ENCODE results near the gene TMEM121B.
A peak's percentile ranks its signal among the peaks of the same experiment; 100 is the strongest.

TMEM121B gene

GRCh38 chr22:17098379-17098819 lies 22.8 kb downstream of the TMEM121B start:
- no peak overlapping the region for H3K4me3 ChIP-seq (ENCODE audit: low read length)
- no peak overlapping the region for H3K9ac ChIP-seq (ENCODE audit: low read length)
- no peak overlapping the region for H3K27ac ChIP-seq (ENCODE audit: low read length)
- no peaks in the 10 kb centered on the region for H3K9me3 ChIP-seq (ENCODE audit: control insufficient read depth, low read depth, low read length)
- H3K36me3 ChIP-seq (ENCODE audit: control insufficient read depth, low read depth, low read length) = peaks cover 3% of the 10 kb centered on the region
- no peaks in the 10 kb centered on the region for H3K4me1 ChIP-seq (ENCODE audit: control insufficient read depth, low read depth, low read length)
- H3K27me3 ChIP-seq (ENCODE audit: control insufficient read depth, insufficient read depth, low read length) = no peaks in the 10 kb centered on the region

DNA sequence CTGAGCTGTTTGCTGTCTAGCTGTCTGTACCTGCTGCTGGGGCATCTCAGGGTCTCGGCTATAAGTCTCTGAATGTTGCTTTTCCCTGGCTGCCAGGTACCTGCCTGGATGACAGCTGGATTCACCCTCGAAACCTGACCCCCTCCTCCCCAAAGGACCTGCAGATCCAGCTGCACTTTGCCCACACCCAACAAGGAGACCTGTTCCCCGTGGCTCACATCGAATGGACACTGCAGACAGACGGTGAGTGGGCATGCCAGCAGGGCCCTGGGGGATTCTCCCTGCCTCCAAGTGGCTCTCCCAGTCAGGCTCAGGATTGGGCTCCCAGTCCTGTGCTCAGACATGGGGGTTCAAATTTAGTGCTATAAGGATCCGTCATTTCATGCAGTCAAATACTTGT lies 23.5 kb downstream of the TMEM121B start:
- no peak overlapping the region for H3K27ac ChIP-seq (ENCODE audit: low read length)

GRCh38 chr22:17097062-17097461 lies 24.1 kb downstream of the TMEM121B start:
- Histone ChIP-seq H3K9ac (ENCODE audit: low read length) (no peak overlapping the region), H3K9me3 (ENCODE audit: control insufficient read depth, low read depth, low read length) (no peaks in the 10 kb centered on the region), H3K27me3 (ENCODE audit: control insufficient read depth, insufficient read depth, low read length) (no peaks in the 10 kb centered on the region), H3K27ac (ENCODE audit: low read length) (no peak overlapping the region), H3K36me3 (ENCODE audit: control insufficient read depth, low read depth, low read length) (peaks cover 3% of the 10 kb centered on the region), H3K4me1 (ENCODE audit: control insufficient read depth, low read depth, low read length) (peaks cover 4% of the 10 kb centered on the region), H3K4me3 (ENCODE audit: low read length) (no peak overlapping the region)

More for the DNA sequence above, 23.5 kb downstream of the TMEM121B start:
- H3K9me3 ChIP-seq (ENCODE audit: control insufficient read depth, low read depth, low read length) = no peaks in the 10 kb centered on the region
- H3K36me3 ChIP-seq (ENCODE audit: control insufficient read depth, low read depth, low read length) = peaks cover 3% of the 10 kb centered on the region
- no peaks in the 10 kb centered on the region for H3K4me1 ChIP-seq (ENCODE audit: control insufficient read depth, low read depth, low read length)
- no peak overlapping the region for H3K9ac ChIP-seq (ENCODE audit: low read length)
- no peaks in the 10 kb centered on the region for H3K27me3 ChIP-seq (ENCODE audit: control insufficient read depth, insufficient read depth, low read length)
- H3K4me3 ChIP-seq (ENCODE audit: low read length) = no peak overlapping the region

- Histone ChIP-seq H3K4me1 (ENCODE audit: control insufficient read depth, low read depth, low read length) (peaks cover 4% of the 10 kb centered on the region), H3K27me3 (ENCODE audit: control insufficient read depth, insufficient read depth, low read length) (no peaks in the 10 kb centered on the region), H3K27ac (ENCODE audit: low read length) (no peak overlapping the region), H3K36me3 (ENCODE audit: control insufficient read depth, low read depth, low read length) (peaks cover 3% of the 10 kb centered on the region), H3K9ac (ENCODE audit: low read length) (no peak overlapping the region), H3K9me3 (ENCODE audit: control insufficient read depth, low read depth, low read length) (no peaks in the 10 kb centered on the region), H3K4me3 (ENCODE audit: low read length) (no peak overlapping the region)
These were observed 25.1 kb downstream of the TMEM121B start for GRCh38 chr22:17096071-17096470.

- H3K27ac ChIP-seq (ENCODE audit: low read length) = no peak overlapping the region
These were observed 25.6 kb downstream of the TMEM121B start for GRCh38 chr22:17095538-17095937.

DNA sequence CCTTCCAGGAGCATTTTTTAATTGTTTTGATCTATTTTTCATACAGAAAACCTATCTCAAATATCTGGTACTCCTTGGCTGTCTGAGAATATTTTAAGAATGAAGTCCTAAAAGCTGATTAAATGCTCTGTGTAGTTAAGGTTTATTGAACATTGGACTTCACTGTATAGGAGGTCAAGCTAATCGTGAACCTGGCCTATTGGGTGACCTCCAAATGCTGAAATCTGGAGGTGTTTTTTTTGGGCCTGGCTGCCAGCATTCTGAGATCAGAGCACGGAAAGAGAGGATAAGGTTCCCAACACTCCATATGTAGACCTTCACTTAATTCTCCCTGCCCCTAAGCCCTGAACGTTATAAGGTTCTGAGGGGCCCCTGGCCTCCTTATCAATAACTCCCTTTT lies 28.1 kb downstream of the TMEM121B start:
- no peak overlapping the region for H3K27ac ChIP-seq (ENCODE audit: low read length)
- H3K9ac ChIP-seq (ENCODE audit: low read length) = no peak overlapping the region
- no peaks in the 10 kb centered on the region for H3K36me3 ChIP-seq (ENCODE audit: control insufficient read depth, low read depth, low read length)
- H3K27me3 ChIP-seq (ENCODE audit: control insufficient read depth, insufficient read depth, low read length) = no peaks in the 10 kb centered on the region
- no peaks in the 10 kb centered on the region for H3K9me3 ChIP-seq (ENCODE audit: control insufficient read depth, low read depth, low read length)
- H3K4me3 ChIP-seq (ENCODE audit: low read length) = no peak overlapping the region
- peaks cover 12% of the 10 kb centered on the region for H3K4me1 ChIP-seq (ENCODE audit: control insufficient read depth, low read depth, low read length)

More at GRCh38 chr22:17095538-17095937, 25.6 kb downstream of the TMEM121B start:
- Histone ChIP-seq H3K27me3 (ENCODE audit: control insufficient read depth, insufficient read depth, low read length) (no peaks in the 10 kb centered on the region), H3K36me3 (ENCODE audit: control insufficient read depth, low read depth, low read length) (peaks cover 3% of the 10 kb centered on the region), H3K4me3 (ENCODE audit: low read length) (no peak overlapping the region), H3K9ac (ENCODE audit: low read length) (no peak overlapping the region), H3K9me3 (ENCODE audit: control insufficient read depth, low read depth, low read length) (no peaks in the 10 kb centered on the region), H3K4me1 (ENCODE audit: control insufficient read depth, low read depth, low read length) (peaks cover 4% of the 10 kb centered on the region)

DNA sequence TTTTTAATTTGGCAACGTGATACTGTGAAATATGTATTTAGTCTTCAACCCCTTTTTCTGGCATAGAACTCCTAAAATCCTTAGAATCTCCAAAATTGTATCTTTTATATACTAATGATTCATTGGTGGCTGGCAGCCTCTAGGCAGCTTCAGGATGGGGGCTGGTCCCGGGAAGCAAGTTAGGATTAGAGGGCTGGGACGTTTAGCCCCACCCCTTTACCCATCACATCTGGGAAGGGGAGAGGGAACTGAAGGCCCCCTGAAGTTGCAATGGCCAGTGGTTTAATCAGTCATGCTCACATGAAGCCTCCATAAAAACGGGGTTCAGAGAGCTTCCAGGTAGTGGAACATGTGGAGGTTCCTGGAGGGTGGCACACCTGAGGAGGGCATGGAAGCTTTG lies 29.3 kb downstream of the TMEM121B start:
- no peaks in the 10 kb centered on the region for H3K36me3 ChIP-seq (ENCODE audit: control insufficient read depth, low read depth, low read length)
- no peak overlapping the region for H3K4me3 ChIP-seq (ENCODE audit: low read length)
- no peak overlapping the region for H3K9ac ChIP-seq (ENCODE audit: low read length)
- no peaks in the 10 kb centered on the region for H3K9me3 ChIP-seq (ENCODE audit: control insufficient read depth, low read depth, low read length)
- H3K27ac ChIP-seq (ENCODE audit: low read length) = no peak overlapping the region
- H3K4me1 ChIP-seq (ENCODE audit: control insufficient read depth, low read depth, low read length) = peaks cover 12% of the 10 kb centered on the region
- peaks cover 12% of the 10 kb centered on the region for H3K27me3 ChIP-seq (ENCODE audit: control insufficient read depth, insufficient read depth, low read length)

DNA sequence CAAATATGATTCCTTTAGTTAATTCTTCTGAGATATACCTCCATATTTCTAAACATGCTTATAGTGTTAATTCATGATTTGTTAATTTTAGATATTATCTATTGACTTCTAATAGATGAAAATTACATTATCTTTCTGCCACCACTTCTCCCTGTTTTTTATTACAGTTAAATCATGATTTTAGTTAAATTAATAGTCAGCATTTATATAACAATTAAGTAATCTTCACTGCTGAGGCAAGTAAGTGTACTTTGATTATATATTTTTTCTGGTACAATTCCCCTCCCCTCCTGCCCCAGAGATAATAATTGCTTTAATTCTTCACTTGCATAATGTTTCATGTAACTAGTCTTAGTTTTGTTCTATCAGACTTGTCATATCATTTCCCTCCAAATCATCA lies 30.6 kb downstream of the TMEM121B start:
- H3K4me3 ChIP-seq (ENCODE audit: low read length) = no peak overlapping the region
- peaks cover 25% of the 10 kb centered on the region for H3K27me3 ChIP-seq (ENCODE audit: control insufficient read depth, insufficient read depth, low read length)
- H3K27ac ChIP-seq (ENCODE audit: low read length) = no peak overlapping the region
- no peaks in the 10 kb centered on the region for H3K9me3 ChIP-seq (ENCODE audit: control insufficient read depth, low read depth, low read length)
- H3K9ac ChIP-seq (ENCODE audit: low read length) = no peak overlapping the region
- H3K36me3 ChIP-seq (ENCODE audit: control insufficient read depth, low read depth, low read length) = no peaks in the 10 kb centered on the region
- H3K4me1 ChIP-seq (ENCODE audit: control insufficient read depth, low read depth, low read length) = peaks cover 12% of the 10 kb centered on the region

DNA sequence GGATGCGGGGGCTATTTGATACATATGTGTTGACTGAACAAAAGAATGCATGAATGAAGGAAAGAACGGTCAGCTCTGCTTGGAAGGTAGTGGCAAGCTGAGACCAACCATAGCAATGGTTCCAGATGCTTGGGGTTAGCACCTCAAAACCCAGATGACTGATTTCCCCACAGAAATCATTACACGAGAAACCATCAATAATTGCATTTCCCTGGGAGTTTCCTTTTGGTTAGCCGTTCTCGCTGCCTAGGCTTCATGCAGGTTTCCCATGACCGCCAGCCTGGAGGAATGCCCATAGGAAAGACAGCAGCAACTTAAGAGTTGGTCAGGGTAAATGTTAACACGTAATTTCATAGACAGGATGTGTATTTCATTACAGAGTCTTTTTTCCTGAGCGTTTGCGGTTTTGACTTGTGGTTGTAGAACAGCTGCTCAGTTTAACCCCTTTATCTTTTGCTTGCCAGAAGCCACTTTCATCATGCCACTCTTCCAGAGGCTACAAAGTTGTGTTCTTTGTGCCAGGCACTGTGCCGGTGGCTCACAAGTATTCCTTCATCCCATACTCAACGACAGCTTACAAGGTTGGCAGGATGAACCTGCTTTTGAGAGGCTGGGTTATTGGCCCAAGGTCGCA lies 33.5 kb downstream of the TMEM121B start:
- peaks cover 39% of the 10 kb centered on the region for H3K27me3 ChIP-seq (ENCODE audit: control insufficient read depth, insufficient read depth, low read length)
- no peak overlapping the region for H3K4me3 ChIP-seq (ENCODE audit: low read length)
- no peak overlapping the region for H3K27ac ChIP-seq (ENCODE audit: low read length)
- no peaks in the 10 kb centered on the region for H3K36me3 ChIP-seq (ENCODE audit: control insufficient read depth, low read depth, low read length)
- H3K9me3 ChIP-seq (ENCODE audit: control insufficient read depth, low read depth, low read length) = no peaks in the 10 kb centered on the region
- H3K4me1 ChIP-seq (ENCODE audit: control insufficient read depth, low read depth, low read length) = peaks cover 12% of the 10 kb centered on the region
- H3K9ac ChIP-seq (ENCODE audit: low read length) = no peak overlapping the region

- Histone ChIP-seq H3K27me3 (ENCODE audit: control insufficient read depth, insufficient read depth, low read length) (peaks cover 39% of the 10 kb centered on the region), H3K9ac (ENCODE audit: low read length) (no peak overlapping the region), H3K4me3 (ENCODE audit: low read length) (no peak overlapping the region), H3K9me3 (ENCODE audit: control insufficient read depth, low read depth, low read length) (no peaks in the 10 kb centered on the region), H3K27ac (ENCODE audit: low read length) (no peak overlapping the region), H3K36me3 (ENCODE audit: control insufficient read depth, low read depth, low read length) (no peaks in the 10 kb centered on the region), H3K4me1 (ENCODE audit: control insufficient read depth, low read depth, low read length) (peaks cover 7% of the 10 kb centered on the region)
These were observed 34.2 kb downstream of the TMEM121B start for GRCh38 chr22:17086788-17087497.

DNA sequence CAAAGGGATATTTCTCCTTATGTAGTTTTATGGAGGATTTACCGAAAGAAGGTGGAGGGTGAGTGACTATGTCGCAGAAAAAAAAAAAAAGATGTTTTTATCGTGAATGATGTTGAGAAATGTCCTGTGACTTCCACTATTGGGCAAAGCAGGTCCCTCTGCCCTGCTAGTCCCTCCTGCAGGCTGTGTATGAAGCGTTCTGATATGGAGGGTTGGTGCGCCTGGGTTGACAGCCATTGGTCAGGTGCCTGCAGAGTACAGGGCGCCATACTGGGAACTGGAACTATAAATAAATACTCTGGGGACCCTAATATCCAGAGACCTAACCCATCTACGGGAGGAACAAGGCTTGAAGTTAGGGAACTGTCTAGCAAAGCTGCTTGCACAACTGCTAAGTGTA lies 34.9 kb downstream of the TMEM121B start:
- peak overlapping the region; percentile 69 for H3K4me3 ChIP-seq (ENCODE audit: low read length)
- no peaks in the 10 kb centered on the region for H3K36me3 ChIP-seq (ENCODE audit: control insufficient read depth, low read depth, low read length)
- no peak overlapping the region for H3K9ac ChIP-seq (ENCODE audit: low read length)
- peaks cover 7% of the 10 kb centered on the region for H3K4me1 ChIP-seq (ENCODE audit: control insufficient read depth, low read depth, low read length)
- H3K9me3 ChIP-seq (ENCODE audit: control insufficient read depth, low read depth, low read length) = no peaks in the 10 kb centered on the region
- peaks cover 39% of the 10 kb centered on the region for H3K27me3 ChIP-seq (ENCODE audit: control insufficient read depth, insufficient read depth, low read length)
- no peak overlapping the region for H3K27ac ChIP-seq (ENCODE audit: low read length)
